Measurements from ENCODE around the gene SOS2.

Gene SOS2

GRCh38 chr14:50231475-50232275 is at the start of gene SOS2:
SOS2 (minus strand) TSS chr14:50231578; CDS start chr14:50231283, 295 bp downstream.
- peak; percentile 77 for DNase-seq (ENCODE audit: low spot score)

DNA sequence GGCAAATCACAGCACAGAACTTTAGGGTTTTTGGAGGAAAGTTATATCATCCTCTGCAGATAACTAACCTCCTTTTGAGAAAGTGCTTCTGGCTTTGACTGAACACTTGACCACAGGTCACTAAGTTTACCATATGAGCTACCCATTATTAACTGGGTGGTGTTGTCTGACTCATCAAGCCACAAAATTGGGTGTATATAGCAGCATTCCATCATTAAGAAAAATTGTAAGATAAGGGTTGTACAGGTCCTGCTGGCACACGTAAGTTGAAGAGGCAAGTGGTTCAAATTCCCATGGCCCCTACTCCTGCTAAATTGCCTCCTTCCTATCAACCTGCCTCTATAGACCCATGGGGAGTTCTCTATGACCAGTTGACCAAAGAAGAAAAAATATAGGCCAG is 41.1 kb upstream of the SOS2 start:
- no peak for DNase-seq (ENCODE audit: low spot score)

GRCh38 chr14:50270932-50271331 is 39.6 kb upstream of the SOS2 start:
- no peak for DNase-seq (ENCODE audit: low spot score)

DNA sequence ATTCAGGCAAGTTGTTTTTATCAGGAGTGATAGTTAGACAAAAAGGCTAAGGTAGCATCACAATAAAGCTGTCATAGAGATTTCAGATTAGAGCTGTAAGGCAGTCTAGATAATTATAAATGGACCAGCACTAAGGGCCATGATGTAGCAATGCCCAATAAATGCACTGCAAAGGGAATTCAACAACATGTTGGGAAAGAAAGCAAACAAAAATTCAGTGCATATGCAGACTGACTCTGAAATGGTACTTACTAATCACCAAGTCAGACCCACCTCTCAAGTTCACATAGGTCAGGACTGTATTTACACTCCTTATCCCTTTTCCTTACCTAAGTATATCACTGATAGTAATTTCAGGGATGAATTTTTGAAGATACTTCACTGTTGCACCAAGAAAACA is 33.7 kb upstream of the SOS2 start:
- DNase-seq (ENCODE audit: low spot score) = no peak

DNA sequence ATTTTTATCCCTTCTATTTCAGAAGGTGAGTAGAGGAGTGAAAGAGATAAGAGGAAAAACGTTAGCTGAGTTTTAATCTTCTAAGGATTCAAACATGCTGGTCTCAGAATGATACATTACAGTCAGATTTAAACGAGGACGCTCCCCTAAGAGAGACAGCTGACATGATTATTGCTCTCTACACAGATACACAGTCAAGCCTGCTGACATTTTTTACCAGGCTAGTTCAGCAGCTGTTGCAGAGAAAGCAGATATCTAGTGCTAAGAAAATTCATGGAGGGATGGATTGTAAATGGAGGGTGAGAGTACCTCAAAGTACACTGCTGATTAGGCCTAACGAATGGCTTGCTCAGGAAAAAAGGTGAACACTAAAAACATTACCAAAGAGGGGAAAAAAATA is 31.9 kb upstream of the SOS2 start:
- no peak for DNase-seq (ENCODE audit: low spot score)

DNA sequence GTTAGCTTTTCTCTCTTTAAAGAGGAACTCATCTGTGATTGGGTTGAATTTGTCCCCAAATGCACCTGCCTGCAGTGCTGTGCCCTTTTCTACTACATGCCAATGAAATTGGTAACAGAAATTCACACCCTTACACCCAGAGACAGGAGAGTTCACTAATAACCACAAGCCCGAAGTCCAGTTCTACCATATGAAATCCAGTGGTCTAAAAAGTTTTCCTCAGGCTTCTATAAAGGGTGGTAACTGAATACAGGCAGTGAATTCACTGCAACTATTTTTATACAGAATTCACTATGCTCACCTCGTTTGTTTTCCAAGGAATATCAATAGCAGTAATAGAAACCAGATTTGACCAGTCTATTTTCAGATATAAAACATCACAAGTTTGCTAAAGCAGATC is 31.5 kb upstream of the SOS2 start:
- DNase-seq (ENCODE audit: low spot score) = no peak

- peak; percentile 59 for DNase-seq (ENCODE audit: low spot score)
These were observed 29.1 kb upstream of the SOS2 start for GRCh38 chr14:50260511-50260910.

- no peak for DNase-seq (ENCODE audit: low spot score)
These were observed 28.7 kb upstream of the SOS2 start for GRCh38 chr14:50260072-50260471.

DNA sequence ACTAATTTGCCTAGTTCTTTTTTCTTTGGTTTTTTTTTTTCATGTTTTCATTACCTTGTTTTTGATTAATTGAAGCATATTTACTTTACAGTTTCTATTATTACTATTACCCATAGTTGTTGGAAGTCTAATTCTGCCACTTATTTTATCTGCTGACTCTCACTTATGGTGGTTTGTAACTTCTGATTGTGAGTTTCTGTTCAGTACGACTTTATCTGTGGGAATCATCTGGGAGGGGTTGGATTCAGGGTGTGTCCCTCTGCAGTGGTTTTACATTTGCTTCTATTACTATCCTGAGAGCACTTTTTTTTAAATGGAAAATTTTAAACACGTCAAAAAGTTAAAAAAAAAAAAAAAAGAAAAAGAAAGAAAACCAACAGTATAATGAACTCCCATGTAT is 26.4 kb upstream of the SOS2 start:
- peak; percentile 37 for DNase-seq (ENCODE audit: low spot score)

DNA sequence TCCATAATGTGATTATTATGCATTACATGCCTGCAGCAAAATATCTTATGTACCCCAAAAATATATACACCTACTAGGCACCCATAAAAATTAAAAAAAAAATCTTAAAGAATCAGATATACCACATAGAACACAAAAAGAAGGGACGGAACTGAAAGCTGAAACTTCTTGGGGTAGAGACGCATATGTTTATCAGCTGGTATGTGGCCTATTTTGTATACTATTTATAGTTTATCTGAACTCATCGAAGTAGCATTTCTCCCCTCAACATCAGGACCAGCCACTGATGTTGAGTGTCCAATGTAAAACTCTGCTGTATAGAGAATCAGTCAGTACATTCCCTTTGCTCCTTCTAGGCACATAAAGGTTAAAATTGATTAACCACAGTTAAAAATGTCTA is 22.9 kb upstream of the SOS2 start:
- DNase-seq (ENCODE audit: low spot score) = no peak

GRCh38 chr14:50249136-50249775 is 17.9 kb upstream of the SOS2 start:
- no peak for DNase-seq (ENCODE audit: low spot score)

DNA sequence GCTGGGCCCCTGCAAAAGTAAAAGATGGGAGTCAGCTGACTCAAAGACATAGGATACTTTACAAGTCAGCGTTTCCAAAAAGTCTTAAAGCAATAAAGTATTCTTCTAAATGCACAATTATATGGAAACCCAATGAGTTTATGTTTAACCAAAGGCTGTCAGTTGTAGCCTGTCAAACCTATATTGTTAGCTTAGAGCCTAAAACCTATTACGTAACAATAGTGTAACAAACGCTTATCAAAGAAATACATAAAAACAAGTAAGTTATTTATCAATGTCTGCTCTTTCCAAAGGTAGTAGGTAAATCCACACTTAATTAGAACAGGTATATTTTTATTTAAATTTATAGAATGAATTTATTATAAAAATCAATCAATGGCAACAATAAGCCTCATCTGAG is 15.9 kb upstream of the SOS2 start:
- DNase-seq (ENCODE audit: low spot score) = no peak

DNA sequence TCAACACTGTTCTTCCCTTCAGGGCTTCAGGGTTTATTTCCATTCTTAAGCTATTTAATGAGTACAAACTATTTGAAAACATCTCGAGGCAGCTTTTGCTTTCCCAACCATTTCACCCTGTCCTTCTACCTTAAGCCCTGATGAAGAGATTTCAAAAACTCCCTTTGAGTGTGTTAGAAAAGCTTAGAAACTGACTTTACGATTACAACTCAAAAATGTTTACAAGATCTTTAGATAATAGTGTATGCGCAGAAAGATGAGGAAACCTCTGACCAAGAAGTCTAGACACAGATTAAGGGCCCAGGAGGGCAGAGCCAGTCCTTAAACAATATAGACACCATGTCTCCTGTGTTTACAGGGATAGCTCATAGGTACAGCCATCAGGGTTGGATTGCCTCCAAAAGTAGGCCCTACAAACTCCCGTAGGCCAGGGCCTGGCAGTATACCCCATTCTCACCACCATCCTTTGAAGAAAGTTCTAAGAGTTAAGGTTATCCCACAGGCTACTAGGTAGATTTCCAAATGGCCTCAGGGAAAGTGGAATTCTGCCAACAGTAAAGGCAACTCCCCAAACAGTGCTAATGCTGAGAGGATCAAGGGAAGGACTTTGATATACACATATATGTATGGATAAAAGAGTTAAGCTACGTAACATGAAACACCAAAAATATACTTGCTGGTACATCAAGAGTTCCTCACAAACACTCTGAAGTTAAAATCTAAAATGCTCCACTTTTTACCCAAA is 11.4 kb upstream of the SOS2 start:
- no peak for DNase-seq (ENCODE audit: low spot score)

- no peak for DNase-seq (ENCODE audit: low spot score)
These were observed 10.7 kb upstream of the SOS2 start for GRCh38 chr14:50242096-50242495.

- no peak for DNase-seq (ENCODE audit: low spot score)
These were observed 6.0 kb upstream of the SOS2 start for GRCh38 chr14:50237427-50237826.

- DNase-seq (ENCODE audit: low spot score) = no peak
These were observed 2.5 kb upstream of the SOS2 start for GRCh38 chr14:50233951-50234250.

DNA sequence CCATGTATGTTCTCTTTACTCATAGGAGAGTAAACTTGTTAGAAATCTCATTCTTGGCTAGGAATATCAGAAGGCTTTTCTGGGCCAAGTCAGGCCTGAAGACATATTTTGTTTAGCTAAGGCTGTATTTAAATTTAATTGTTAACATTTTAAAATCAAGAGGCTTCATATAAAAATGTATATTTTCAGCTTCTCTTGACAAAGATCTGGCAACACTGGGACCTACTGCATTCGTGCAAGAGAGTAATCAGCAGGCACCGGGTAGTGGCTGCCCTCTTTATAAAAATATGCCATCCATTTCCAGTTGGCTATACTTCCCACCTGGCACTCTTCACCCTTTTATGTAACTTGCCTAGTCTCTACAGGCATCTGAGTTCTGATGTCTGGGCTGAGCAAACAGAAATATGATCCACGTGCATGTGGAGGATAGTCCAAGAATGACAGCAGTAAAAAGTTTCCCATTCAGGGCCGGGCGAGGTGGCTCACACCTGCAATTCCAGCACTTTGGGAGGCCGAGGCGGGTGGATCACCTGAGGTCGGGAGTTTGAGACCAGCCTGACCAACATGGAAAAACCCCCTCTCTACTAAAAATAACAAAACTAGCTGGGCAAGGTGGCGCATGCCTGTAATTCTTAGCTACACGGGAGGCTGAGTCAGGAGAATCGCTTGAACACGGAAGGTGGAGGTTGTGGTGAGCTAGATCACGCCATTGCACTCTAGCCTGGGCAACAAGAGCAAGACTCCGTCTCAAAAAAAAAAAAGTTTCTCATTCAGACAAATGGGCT is 2.0 kb upstream of the SOS2 start:
- DNase-seq (ENCODE audit: low spot score) = no peak

DNA sequence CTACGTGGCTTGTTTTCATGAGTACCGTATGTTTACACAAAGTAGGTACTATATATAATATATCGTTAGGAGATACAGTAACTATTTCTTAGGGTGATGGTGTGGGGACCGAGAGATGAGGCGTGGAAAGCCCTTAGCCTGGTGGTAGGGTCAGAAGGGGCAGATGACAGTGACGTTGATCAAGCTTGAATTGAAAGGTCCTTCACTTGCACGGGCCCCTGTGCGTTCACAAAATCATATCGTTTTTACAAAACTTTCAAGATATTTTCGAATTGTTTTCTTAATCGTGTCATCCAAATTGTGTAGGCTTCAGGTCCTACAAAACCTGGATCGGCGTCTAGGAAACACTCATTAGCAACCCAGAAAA is 881 bp upstream of the SOS2 start:
- DNase-seq (ENCODE audit: low spot score) = no peak

GRCh38 chr14:50230701-50231474 is 490 bp downstream of the SOS2 start:
- peak; percentile 46 for DNase-seq (ENCODE audit: low spot score)

GRCh38 chr14:50230401-50230700 is 1.0 kb downstream of the SOS2 start:
- DNase-seq (ENCODE audit: low spot score) = no peak

DNA sequence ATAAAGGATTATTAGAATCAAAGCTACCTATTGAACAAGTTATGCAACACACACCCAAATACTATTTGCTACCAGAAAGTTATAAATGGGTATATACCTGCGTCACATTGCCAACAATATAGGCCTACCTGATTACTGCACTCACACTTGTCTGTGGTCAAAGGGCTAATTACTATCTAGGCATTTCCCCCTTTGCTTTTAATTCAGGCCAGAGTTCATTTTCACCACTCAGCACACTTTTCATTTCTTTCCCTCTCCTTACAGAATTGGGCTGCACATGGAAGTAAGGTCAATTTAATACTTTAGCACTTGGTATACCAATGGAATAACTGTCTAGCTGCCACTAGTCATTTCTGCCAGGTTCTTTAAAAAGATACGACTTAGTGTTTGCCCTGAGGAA is 1.7 kb downstream of the SOS2 start:
- DNase-seq (ENCODE audit: low spot score) = no peak

- DNase-seq (ENCODE audit: low spot score) = no peak
These were observed 3.1 kb downstream of the SOS2 start for GRCh38 chr14:50228313-50228712.

Measured in hematopoietic multipotent progenitor cell treated with erythropoietin and hydrocortisone succinate and interleukin-3 and kit ligand, for 17 days (in vitro differentiated cells).